ENCODE data around the gene SYAP1.
"Not testable (repeated sequence)": the region's sequence is repeated elsewhere in the genome, so short reads cannot be mapped to it uniquely, and the experiment has no call there.

The SYAP1 gene

GRCh38 chrX:16725072-16725471, 5.7 kb downstream of the SYAP1 start:
- DNase-seq (ENCODE audit: low read depth in 2 of 2, low spot score in 1 of 2), result no peak

GRCh38 chrX:16726347-16726988, 7.1 kb downstream of the SYAP1 start:
- not testable (repeated sequence) for DNase-seq (ENCODE audit: low read depth in 2 of 2, low spot score in 1 of 2)

GRCh38 chrX:16727637-16728036, 8.2 kb downstream of the SYAP1 start:
- no peak for DNase-seq (ENCODE audit: low read depth in 2 of 2, low spot score in 1 of 2)

GRCh38 chrX:16730450-16730849, 11.0 kb downstream of the SYAP1 start:
- DNase-seq (ENCODE audit: low read depth in 2 of 2, low spot score in 1 of 2), result no peak

- no peak for DNase-seq (ENCODE audit: low read depth in 2 of 2, low spot score in 1 of 2)
Observed at GRCh38 chrX:16733013-16733412, 13.6 kb downstream of the SYAP1 start.

- no peak for DNase-seq (ENCODE audit: low read depth in 2 of 2, low spot score in 1 of 2)
Observed at GRCh38 chrX:16737024-16737423, 17.6 kb downstream of the SYAP1 start.

- DNase-seq (ENCODE audit: low read depth in 2 of 2, low spot score in 1 of 2), result no peak
Observed at GRCh38 chrX:16739574-16739973, 20.2 kb downstream of the SYAP1 start.

GRCh38 chrX:16743604-16744325, 24.4 kb downstream of the SYAP1 start:
- no peak for DNase-seq (ENCODE audit: low read depth in 2 of 2, low spot score in 1 of 2)

- no peak for DNase-seq (ENCODE audit: low read depth in 2 of 2, low spot score in 1 of 2)
Observed at GRCh38 chrX:16745102-16745501, 25.7 kb downstream of the SYAP1 start.

- no peak for DNase-seq (ENCODE audit: low read depth in 2 of 2, low spot score in 1 of 2)
Observed at GRCh38 chrX:16745659-16746058, 26.2 kb downstream of the SYAP1 start.

- no peak for DNase-seq (ENCODE audit: low read depth in 2 of 2, low spot score in 1 of 2)
Observed at GRCh38 chrX:16748425-16748824, 29.0 kb downstream of the SYAP1 start.

- DNase-seq (ENCODE audit: low read depth in 2 of 2, low spot score in 1 of 2), result no peak
Observed at GRCh38 chrX:16750136-16750535, 30.7 kb downstream of the SYAP1 start.

GRCh38 chrX:16754019-16754418, 34.6 kb downstream of the SYAP1 start:
- no peak for DNase-seq (ENCODE audit: low read depth in 2 of 2, low spot score in 1 of 2)

- DNase-seq (ENCODE audit: low read depth in 2 of 2, low spot score in 1 of 2), result no peak
Observed at GRCh38 chrX:16756724-16757123, 37.3 kb downstream of the SYAP1 start.

GRCh38 chrX:16761500-16761899, 42.1 kb downstream of the SYAP1 start:
- DNase-seq (ENCODE audit: low read depth in 2 of 2, low spot score in 1 of 2), result not testable (repeated sequence)

GRCh38 chrX:16762579-16762978, 43.2 kb downstream of the SYAP1 start:
- no peak for DNase-seq (ENCODE audit: low read depth in 2 of 2, low spot score in 1 of 2)

- no peak for DNase-seq (ENCODE audit: low read depth in 2 of 2, low spot score in 1 of 2)
Observed at GRCh38 chrX:16765594-16765993, 46.2 kb downstream of the SYAP1 start.

- DNase-seq (ENCODE audit: low read depth in 2 of 2, low spot score in 1 of 2), result no peak
Observed at GRCh38 chrX:16770970-16771482, 51.6 kb downstream of the SYAP1 start.

GRCh38 chrX:16771483-16772398, 52.3 kb downstream of the SYAP1 start:
- no peak for DNase-seq (ENCODE audit: low read depth in 2 of 2, low spot score in 1 of 2)

- DNase-seq (ENCODE audit: low read depth in 2 of 2, low spot score in 1 of 2), result no peak
Observed at GRCh38 chrX:16772460-16772859, 53.0 kb downstream of the SYAP1 start.

GRCh38 chrX:16774746-16775145, 55.3 kb downstream of the SYAP1 start:
- no peak for DNase-seq (ENCODE audit: low read depth in 2 of 2, low spot score in 1 of 2)

- no peak for DNase-seq (ENCODE audit: low read depth in 2 of 2, low spot score in 1 of 2)
Observed at GRCh38 chrX:16778545-16778944, 59.1 kb downstream of the SYAP1 start.
